ENCODE data around the gene ZNF484.

GRCh38 chr9:92864152-92864551 is 13.7 kb downstream of the ZNF484 start:
- no peak for TF ChIP-seq EZH2phosphoT487 (conservative IDR thresholded peaks at IDR 0.05; ENCODE audit: low read length)
- TF ChIP-seq, protein P1, sequence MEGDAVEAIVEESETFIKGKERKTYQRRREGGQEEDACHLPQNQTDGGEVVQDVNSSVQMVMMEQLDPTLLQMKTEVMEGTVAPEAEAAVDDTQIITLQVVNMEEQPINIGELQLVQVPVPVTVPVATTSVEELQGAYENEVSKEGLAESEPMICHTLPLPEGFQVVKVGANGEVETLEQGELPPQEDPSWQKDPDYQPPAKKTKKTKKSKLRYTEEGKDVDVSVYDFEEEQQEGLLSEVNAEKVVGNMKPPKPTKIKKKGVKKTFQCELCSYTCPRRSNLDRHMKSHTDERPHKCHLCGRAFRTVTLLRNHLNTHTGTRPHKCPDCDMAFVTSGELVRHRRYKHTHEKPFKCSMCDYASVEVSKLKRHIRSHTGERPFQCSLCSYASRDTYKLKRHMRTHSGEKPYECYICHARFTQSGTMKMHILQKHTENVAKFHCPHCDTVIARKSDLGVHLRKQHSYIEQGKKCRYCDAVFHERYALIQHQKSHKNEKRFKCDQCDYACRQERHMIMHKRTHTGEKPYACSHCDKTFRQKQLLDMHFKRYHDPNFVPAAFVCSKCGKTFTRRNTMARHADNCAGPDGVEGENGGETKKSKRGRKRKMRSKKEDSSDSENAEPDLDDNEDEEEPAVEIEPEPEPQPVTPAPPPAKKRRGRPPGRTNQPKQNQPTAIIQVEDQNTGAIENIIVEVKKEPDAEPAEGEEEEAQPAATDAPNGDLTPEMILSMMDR (IDR thresholded peaks at IDR 0.05; ENCODE audit: insufficient read depth, low read length, poor library complexity, severe bottlenecking), result no peak

All from SU-DHL-6 (cell line).